IPS-15b (cell line): ENCODE measurements around the gene MAPRE2.

Experiments used
- H3K27me3 ChIP-seq: one replicate; pipeline ENCODE4 v1.6.1; 2013; ENCODE audit warnings: low read length; ENCODE audit not compliant: control insufficient read depth, insufficient read depth
- H3K36me3 ChIP-seq: one replicate; pipeline ENCODE4 v1.6.1; 2013; ENCODE audit warnings: low read length; ENCODE audit not compliant: control insufficient read depth, insufficient read depth
- H3K4me1 ChIP-seq: one replicate; pipeline ENCODE4 v1.6.1; 2013; ENCODE audit warnings: mild to moderate bottlenecking, low read length; ENCODE audit not compliant: control insufficient read depth, insufficient read depth
- H3K4me3 ChIP-seq: one replicate; pipeline ENCODE4 v1.5.1; 2013; ENCODE audit warnings: low read depth, low read length
- H3K9ac ChIP-seq: one replicate; pipeline ENCODE4 v1.6.1; 2013; ENCODE audit warnings: low read depth, mild to moderate bottlenecking, low read length
- H3K9me3 ChIP-seq: one replicate; pipeline ENCODE4 v1.6.1; 2013; ENCODE audit warnings: mild to moderate bottlenecking, low read length; ENCODE audit not compliant: control insufficient read depth, insufficient read depth

Gene MAPRE2

GRCh38 chr18:35085450-35086380 lies 44.5 kb downstream of the MAPRE2 start:
- H3K9me3 ChIP-seq, result no peaks in the 10 kb centered on the region
- no peaks in the 10 kb centered on the region for H3K4me1 ChIP-seq
- H3K36me3 ChIP-seq, result no peaks in the 10 kb centered on the region
- H3K4me3 ChIP-seq, result no peak overlapping the region
- no peaks in the 10 kb centered on the region for H3K27me3 ChIP-seq
- no peak overlapping the region for H3K9ac ChIP-seq

DNA sequence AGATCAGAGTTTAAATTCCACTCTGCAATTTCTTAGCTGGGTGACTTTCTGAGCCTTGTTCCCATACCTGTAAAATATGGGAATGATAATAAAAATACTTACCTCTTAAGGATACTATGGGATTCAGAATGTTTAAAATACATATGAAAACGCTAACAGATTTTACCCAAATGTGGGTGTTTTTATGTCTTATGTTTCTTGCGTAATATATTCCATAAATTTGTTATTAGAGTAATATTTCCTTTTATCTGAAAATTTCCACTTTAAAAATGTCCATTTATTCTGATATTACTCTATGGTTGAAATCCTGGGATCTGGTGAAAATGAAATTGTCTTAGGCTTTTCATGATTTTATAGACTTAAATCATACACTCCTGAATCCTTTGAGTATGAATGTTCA lies 45.5 kb downstream of the MAPRE2 start:
- Histone ChIP-seq H3K4me3 (no peak overlapping the region), H3K9me3 (no peaks in the 10 kb centered on the region), H3K36me3 (no peaks in the 10 kb centered on the region), H3K27me3 (no peaks in the 10 kb centered on the region), H3K4me1 (no peaks in the 10 kb centered on the region), H3K9ac (no peak overlapping the region)

GRCh38 chr18:35087726-35088125 lies 46.5 kb downstream of the MAPRE2 start:
- no peaks in the 10 kb centered on the region for H3K27me3 ChIP-seq
- H3K4me3 ChIP-seq, result no peak overlapping the region
- no peak overlapping the region for H3K9ac ChIP-seq

GRCh38 chr18:35088921-35089320 lies 47.7 kb downstream of the MAPRE2 start:
- H3K4me1 ChIP-seq, result no peaks in the 10 kb centered on the region
- H3K9ac ChIP-seq, result no peak overlapping the region
- H3K36me3 ChIP-seq, result no peaks in the 10 kb centered on the region
- H3K27me3 ChIP-seq, result no peaks in the 10 kb centered on the region
- H3K4me3 ChIP-seq, result no peak overlapping the region
- H3K9me3 ChIP-seq, result no peaks in the 10 kb centered on the region

More at GRCh38 chr18:35087726-35088125, 46.5 kb downstream of the MAPRE2 start:
- Histone ChIP-seq H3K4me1 (no peaks in the 10 kb centered on the region), H3K9me3 (no peaks in the 10 kb centered on the region), H3K36me3 (no peaks in the 10 kb centered on the region)

- no peaks in the 10 kb centered on the region for H3K4me1 ChIP-seq
- no peaks in the 10 kb centered on the region for H3K36me3 ChIP-seq
- no peak overlapping the region for H3K9ac ChIP-seq
- H3K9me3 ChIP-seq, result no peaks in the 10 kb centered on the region
- H3K27me3 ChIP-seq, result no peaks in the 10 kb centered on the region
- H3K4me3 ChIP-seq, result no peak overlapping the region
Observed at GRCh38 chr18:35089382-35089781, 48.2 kb downstream of the MAPRE2 start.

DNA sequence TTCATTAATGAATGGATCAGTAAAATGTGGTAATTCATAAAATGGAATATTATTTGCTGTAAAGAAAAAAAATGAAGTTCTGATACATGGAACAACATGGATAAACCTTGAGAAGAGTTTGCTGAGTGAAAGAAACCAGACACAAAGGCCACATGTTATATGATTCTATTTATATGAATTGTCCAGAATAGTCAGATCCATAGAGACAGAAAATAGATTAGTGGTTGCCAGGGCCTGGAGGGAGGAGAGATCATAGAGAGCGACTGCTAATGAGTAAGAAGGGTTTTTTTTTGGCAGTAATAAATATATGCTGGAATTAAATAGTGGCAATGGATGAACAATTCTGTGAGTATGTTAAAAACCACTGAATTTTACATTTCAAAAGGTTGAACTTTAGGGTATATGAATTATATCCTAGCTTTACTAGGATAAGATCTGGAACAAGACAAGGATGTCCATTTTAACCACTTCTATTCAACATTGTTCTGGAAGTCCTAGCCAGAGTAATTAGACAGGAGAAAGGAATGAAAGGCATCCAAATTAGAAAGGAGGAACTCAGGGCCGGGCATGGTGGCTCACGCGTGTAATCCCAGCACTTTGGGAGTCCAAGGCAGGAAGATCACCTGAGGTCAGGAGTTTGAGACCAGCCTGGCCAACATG lies 48.8 kb downstream of the MAPRE2 start:
- no peaks in the 10 kb centered on the region for H3K9me3 ChIP-seq
- no peaks in the 10 kb centered on the region for H3K36me3 ChIP-seq
- H3K4me3 ChIP-seq, result no peak overlapping the region
- H3K9ac ChIP-seq, result no peak overlapping the region
- H3K27me3 ChIP-seq, result no peaks in the 10 kb centered on the region
- H3K4me1 ChIP-seq, result no peaks in the 10 kb centered on the region

DNA sequence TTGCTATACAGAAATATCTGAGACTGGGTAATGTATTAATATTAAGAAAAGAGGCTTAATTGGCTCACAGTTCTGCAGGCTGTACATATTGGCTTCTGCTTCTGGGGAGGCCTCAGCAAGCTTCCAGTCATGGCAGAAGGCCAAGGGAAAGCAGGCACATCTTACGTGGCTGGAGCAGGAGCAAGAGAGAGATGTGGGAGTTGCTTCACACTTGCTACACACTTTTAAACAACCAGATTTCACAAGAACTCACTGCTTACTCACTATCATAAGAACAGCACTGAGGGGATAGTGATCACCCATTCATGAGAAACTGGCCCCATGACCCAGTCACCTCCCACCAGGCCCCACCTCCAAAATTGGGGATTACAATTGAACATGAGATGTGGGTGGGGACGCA lies 50.6 kb downstream of the MAPRE2 start:
- no peaks in the 10 kb centered on the region for H3K27me3 ChIP-seq
- H3K36me3 ChIP-seq, result no peaks in the 10 kb centered on the region
- H3K4me1 ChIP-seq, result no peaks in the 10 kb centered on the region
- H3K4me3 ChIP-seq, result no peak overlapping the region
- H3K9ac ChIP-seq, result no peak overlapping the region
- H3K9me3 ChIP-seq, result no peaks in the 10 kb centered on the region

DNA sequence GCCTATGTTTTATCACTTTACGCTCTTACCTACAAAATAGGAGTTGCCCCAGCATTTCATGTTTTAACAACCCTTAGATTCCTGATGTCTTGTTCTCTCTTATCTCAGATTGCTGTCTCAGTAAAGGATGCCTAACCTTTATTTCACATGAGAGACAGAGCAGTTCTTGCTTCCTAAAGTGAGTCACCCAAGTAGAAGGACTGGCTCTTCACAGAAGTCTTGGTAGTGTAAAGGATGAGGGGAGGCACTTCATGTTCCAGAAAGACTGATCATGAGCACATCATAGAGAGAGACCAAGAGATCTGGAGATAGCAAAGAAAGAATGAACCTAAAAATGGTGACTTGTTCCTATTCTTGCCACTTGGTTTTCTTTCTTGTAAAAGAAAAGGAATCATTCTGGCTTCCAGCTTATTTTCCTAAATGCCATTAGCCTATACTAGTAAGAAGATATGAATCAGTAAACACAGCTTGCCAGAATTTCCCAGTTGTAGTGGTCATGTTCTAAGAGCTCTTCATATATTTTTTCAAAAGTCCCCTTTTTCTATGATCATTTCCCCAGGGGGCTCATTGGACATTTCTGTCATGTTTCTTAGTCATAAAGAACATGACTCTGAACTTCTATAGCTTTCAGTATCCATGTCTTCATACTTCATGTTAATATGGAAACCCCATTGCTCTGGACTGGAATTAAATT lies 54.9 kb downstream of the MAPRE2 start:
- Histone ChIP-seq H3K27me3 (no peaks in the 10 kb centered on the region), H3K4me3 (no peak overlapping the region), H3K4me1 (no peaks in the 10 kb centered on the region), H3K9me3 (no peaks in the 10 kb centered on the region), H3K36me3 (no peaks in the 10 kb centered on the region), H3K9ac (no peak overlapping the region)

DNA sequence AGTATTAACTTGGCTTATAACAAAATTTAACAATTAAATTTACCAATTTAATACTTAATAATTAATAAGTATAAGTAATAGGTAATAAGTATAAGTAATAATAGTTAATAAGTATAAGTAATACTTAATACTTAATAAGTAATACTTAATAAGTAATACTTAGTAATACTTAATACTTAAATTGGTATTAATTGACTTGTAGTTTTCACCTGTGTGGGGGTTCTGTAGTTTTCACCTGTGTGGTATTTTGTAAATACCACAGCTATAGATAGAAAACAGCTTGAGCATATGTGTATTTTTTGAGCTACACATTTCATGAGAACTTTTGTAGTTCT lies 55.4 kb downstream of the MAPRE2 start:
- Histone ChIP-seq H3K36me3 (no peaks in the 10 kb centered on the region), H3K4me1 (no peaks in the 10 kb centered on the region), H3K9me3 (no peaks in the 10 kb centered on the region), H3K4me3 (no peak overlapping the region), H3K27me3 (no peaks in the 10 kb centered on the region), H3K9ac (no peak overlapping the region)

DNA sequence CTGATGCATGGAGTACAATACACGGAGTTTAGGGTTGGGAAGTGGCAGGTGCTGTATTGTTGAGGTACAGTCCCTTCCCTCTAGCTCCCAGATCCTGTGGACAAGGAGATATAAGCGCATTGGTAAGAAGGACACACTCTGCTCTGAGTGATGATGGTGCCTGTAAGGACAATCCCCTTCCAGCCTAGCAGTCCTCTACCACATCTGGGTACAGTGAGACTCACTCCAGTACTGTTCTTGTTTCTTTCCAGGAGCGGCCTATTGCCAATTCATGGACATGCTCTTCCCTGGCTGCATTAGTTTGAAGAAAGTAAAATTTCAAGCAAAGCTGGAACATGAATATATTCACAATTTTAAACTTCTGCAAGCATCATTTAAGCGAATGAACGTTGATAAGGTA lies 56.0 kb downstream of the MAPRE2 start:
- Histone ChIP-seq H3K36me3 (no peaks in the 10 kb centered on the region), H3K4me3 (no peak overlapping the region), H3K4me1 (no peaks in the 10 kb centered on the region)

GRCh38 chr18:35097763-35098162 lies 56.5 kb downstream of the MAPRE2 start:
- H3K4me1 ChIP-seq, result no peaks in the 10 kb centered on the region
- no peaks in the 10 kb centered on the region for H3K9me3 ChIP-seq
- no peaks in the 10 kb centered on the region for H3K27me3 ChIP-seq
- no peaks in the 10 kb centered on the region for H3K36me3 ChIP-seq
- H3K9ac ChIP-seq, result no peak overlapping the region
- H3K4me3 ChIP-seq, result no peak overlapping the region

More for the DNA sequence above, 56.0 kb downstream of the MAPRE2 start:
- Histone ChIP-seq H3K27me3 (no peaks in the 10 kb centered on the region), H3K9ac (no peak overlapping the region), H3K9me3 (no peaks in the 10 kb centered on the region)
